Activated CD8-positive, alpha-beta memory T cell treated with anti-CD3 and anti-CD28 coated beads for 24 hours (primary cell): ENCODE results near the gene ELFN1.

Experiments
- DNase-seq: peaks from one replicate; pipeline ENCODE4 v3.0.0-alpha.2; 2020

The ELFN1 gene

GRCh38 chr7:1669954-1670893, at the start of gene ELFN1:
ELFN1 (plus strand) TSS chr7:1670277; CDS start chr7:1744597, 74,320 bp downstream.
- DNase-seq, result peak; percentile 56

- DNase-seq, result no peak
Observed at GRCh38 chr7:1620835-1621234, 49.2 kb upstream of the ELFN1 start.

- no peak for DNase-seq
Observed at GRCh38 chr7:1621718-1622117, 48.4 kb upstream of the ELFN1 start.

GRCh38 chr7:1622441-1622840, 47.6 kb upstream of the ELFN1 start:
- DNase-seq, result no peak

GRCh38 chr7:1623810-1624209, 46.3 kb upstream of the ELFN1 start:
- no peak for DNase-seq

- no peak for DNase-seq
Observed at GRCh38 chr7:1624999-1625927, 44.8 kb upstream of the ELFN1 start.

GRCh38 chr7:1626769-1627168, 43.3 kb upstream of the ELFN1 start:
- no peak for DNase-seq

- DNase-seq, result no peak
Observed at GRCh38 chr7:1630700-1631336, 39.3 kb upstream of the ELFN1 start.

- no peak for DNase-seq
Observed at GRCh38 chr7:1631678-1632077, 38.4 kb upstream of the ELFN1 start.

GRCh38 chr7:1632506-1632905, 37.6 kb upstream of the ELFN1 start:
- no peak for DNase-seq

GRCh38 chr7:1632916-1633785, 36.9 kb upstream of the ELFN1 start:
- DNase-seq, result no peak

GRCh38 chr7:1635401-1635800, 34.7 kb upstream of the ELFN1 start:
- no peak for DNase-seq

- DNase-seq, result no peak
Observed at GRCh38 chr7:1637155-1637554, 32.9 kb upstream of the ELFN1 start.

GRCh38 chr7:1638215-1638661, 31.8 kb upstream of the ELFN1 start:
- DNase-seq, result no peak

- no peak for DNase-seq
Observed at GRCh38 chr7:1639071-1639470, 31.0 kb upstream of the ELFN1 start.

GRCh38 chr7:1639532-1640175, 30.4 kb upstream of the ELFN1 start:
- no peak for DNase-seq

- DNase-seq, result no peak
Observed at GRCh38 chr7:1640376-1641172, 29.5 kb upstream of the ELFN1 start.

- DNase-seq, result no peak
Observed at GRCh38 chr7:1641173-1641572, 28.9 kb upstream of the ELFN1 start.

GRCh38 chr7:1641661-1642260, 28.3 kb upstream of the ELFN1 start:
- DNase-seq, result no peak

GRCh38 chr7:1642291-1642731, 27.8 kb upstream of the ELFN1 start:
- DNase-seq, result no peak
